Tibial nerve (tissue), 4 donors: ENCODE data around the gene CAMKK2. TPM values are rescaled to one million over a fixed set of nuclear protein-coding genes. Genes with fewer than 3 reads are reported as not detected.

Source experiments
- DNase-seq, 2 donors: peaks; one replicate each; pipeline ENCODE4 v3.0.0-alpha.2; 2019; ENCODE audit warnings: low spot score in 2 of 2
- H3K27ac ChIP-seq, 4 donors: fragments of 200-600 bp; sonication (generic) in 3 of 4; one replicate each; pipeline ENCODE4 v1.5.1; 2017 to 2019; ENCODE audit warnings: mild to moderate bottlenecking in 1 of 4
- H3K27me3 ChIP-seq, 2 donors: fragments of 200-600 bp; sonication (generic) in 1 of 2; one replicate each; pipeline versions ENCODE4 v1.5.1 to v1.6.0; 2017 to 2019
- H3K36me3 ChIP-seq, 3 donors: fragments of 200-600 bp; sonication (generic); one replicate each; pipeline ENCODE4 v1.5.1; 2018 to 2019
- H3K4me1 ChIP-seq, 4 donors: fragments of 200-600 bp; sonication (generic) in 3 of 4; one replicate each; pipeline ENCODE4 v1.5.1; 2017 to 2019
- H3K4me3 ChIP-seq, 4 donors: fragments of 200-600 bp; sonication (generic) in 3 of 4; one replicate each; pipeline ENCODE4 v1.5.1; 2017 to 2019; ENCODE audit warnings: mild to moderate bottlenecking in 1 of 4, moderate library complexity in 1 of 4
- H3K9me3 ChIP-seq, 4 donors: fragments of 200-600 bp; sonication (generic) in 3 of 4; one replicate each; pipeline ENCODE4 v1.5.1; 2017 to 2019
- CTCF ChIP-seq, 5 experiments: fragments of 200-600 bp in 3 of 5; fragments of 450-650 bp in 2 of 5; sonication (generic) in 3 of 5; IDR thresholded peaks; one replicate each; pipeline ENCODE4 v1.5.1; 2016 to 2019; ENCODE audit warnings: antibody characterized with exemption in 5 of 5, mild to moderate bottlenecking in 3 of 5, moderate library complexity in 2 of 5
- EP300 ChIP-seq, 2 donors: sonication (generic); formaldehyde crosslinking; IDR thresholded peaks; one replicate each; pipeline ENCODE4 v1.6.1; 2017; ENCODE audit warnings: antibody characterized with exemption in 2 of 2, mild to moderate bottlenecking in 1 of 2
- POLR2A ChIP-seq, 2 donors: fragments of 450-650 bp; IDR thresholded peaks; one replicate each; pipeline ENCODE4 v1.6.1; 2017; ENCODE audit warnings: antibody characterized with exemption in 2 of 2, mild to moderate bottlenecking in 2 of 2, moderate library complexity in 2 of 2
- WGBS, 2 donors: methylation state at CpG; one replicate each; pipeline ENCODE4 v1.1.5; 2018; 5-methylcytosine and 5-hydroxymethylcytosine counted together
- total RNA-seq, 4 donors: library from RNA; depleted of rRNA; stranded (reverse); fragments of >200 nt; gene quantifications; one replicate each; pipeline ENCODE4 v1.1.0, GENCODE V29; 2016

The CAMKK2 gene
- total RNA-seq, result 10 to 100 TPM; 31.0 to 39.9 (median 32.9) TPM

GRCh38 chr12:121296618-121297434 lies at the start of gene CAMKK2:
Gene CAMKK2, minus strand, starts transcription at chr12:121296709. Its CDS starts 22,183 bp downstream, at chr12:121274526.
- Histone ChIP-seq H3K4me1 (peaks cover 0 to 30% (median 21%) of the 10 kb centered on the region in 4 donors), H3K27ac (peak within 1 kb of the TSS; percentile 73 to 94 (median 90)), H3K27me3 (no peaks in the 10 kb centered on the region), H3K36me3 (peaks cover 0 to 12% (median 0%) of the 10 kb centered on the region in 3 donors), H3K9me3 (no peaks in the 10 kb centered on the region), H3K4me3 (peak within 1 kb of the TSS; percentile 90 to 100 (median 96))
- TF ChIP-seq POLR2A (IDR thresholded peaks at IDR 0.05) (peak in 1 of 2 donors; percentile 50), CTCF (IDR thresholded peaks at IDR 0.05) (peak in 2 of 5 experiments; percentile 15 to 19), EP300 (IDR thresholded peaks at IDR 0.05) (peak in 1 of 2 donors; percentile 70)
- DNase-seq, result peak; percentile 63
- 1% methylated on average over 54 to 55 of the region's 104 CpGs for WGBS, 2 donors

GRCh38 chr12:121345151-121345815 lies 48.8 kb upstream of the CAMKK2 start:
- Histone ChIP-seq H3K9me3 (no peaks in the 10 kb centered on the region), H3K4me3 (no peak overlapping the region), H3K27ac (peak overlapping the region in 2 of 4 donors; percentile 9 to 34), H3K27me3 (no peaks in the 10 kb centered on the region), H3K36me3 (peaks cover 0 to 61% (median 22%) of the 10 kb centered on the region in 3 donors), H3K4me1 (peaks cover 0 to 31% (median 0%) of the 10 kb centered on the region in 4 donors)
- TF ChIP-seq EP300 (IDR thresholded peaks at IDR 0.05) (no peak), POLR2A (IDR thresholded peaks at IDR 0.05) (no peak)
- WGBS, 2 donors, result 43 to 51% methylated on average over 4 of the region's 4 CpGs
- DNase-seq, result no peak

- no peak for TF ChIP-seq CTCF (IDR thresholded peaks at IDR 0.05)
- TF ChIP-seq EP300 (IDR thresholded peaks at IDR 0.05), result no peak
- TF ChIP-seq POLR2A (IDR thresholded peaks at IDR 0.05), result no peak
- WGBS, 2 donors, result 75 to 80% methylated on average over 3 of the region's 3 CpGs
- Histone ChIP-seq H3K9me3 (no peaks in the 10 kb centered on the region), H3K27ac (peak overlapping the region in 1 of 4 donors; percentile 34), H3K36me3 (peaks cover 0 to 67% (median 22%) of the 10 kb centered on the region in 3 donors), H3K4me3 (no peak overlapping the region), H3K27me3 (no peaks in the 10 kb centered on the region), H3K4me1 (peaks cover 0 to 23% (median 0%) of the 10 kb centered on the region in 4 donors)
- no peak for DNase-seq
Measured at GRCh38 chr12:121344506-121344905, 48.0 kb upstream of the CAMKK2 start.

- H3K4me1 ChIP-seq, result peaks cover 0 to 4% (median 0%) of the 10 kb centered on the region in 4 donors
- H3K27ac ChIP-seq, result no peak overlapping the region
- H3K36me3 ChIP-seq, result peaks cover 0 to 93% (median 11%) of the 10 kb centered on the region in 3 donors
- WGBS, 2 donors, result 96 to 97% methylated on average over 4 of the region's 4 CpGs
- no peak overlapping the region for H3K4me3 ChIP-seq
- no peaks in the 10 kb centered on the region for H3K9me3 ChIP-seq
- no peak for DNase-seq
- no peaks in the 10 kb centered on the region for H3K27me3 ChIP-seq
- TF ChIP-seq EP300 (IDR thresholded peaks at IDR 0.05) (no peak), POLR2A (IDR thresholded peaks at IDR 0.05) (no peak), CTCF (IDR thresholded peaks at IDR 0.05) (no peak)
Measured at GRCh38 chr12:121337416-121337815, 40.9 kb upstream of the CAMKK2 start.

- DNase-seq, result peak in 1 of 2 donors; percentile 28
- Histone ChIP-seq H3K27me3 (no peaks in the 10 kb centered on the region), H3K4me1 (peaks cover 0 to 4% (median 0%) of the 10 kb centered on the region in 4 donors), H3K4me3 (no peak overlapping the region), H3K9me3 (no peaks in the 10 kb centered on the region), H3K36me3 (peaks cover 0 to 93% (median under 1%) of the 10 kb centered on the region in 3 donors), H3K27ac (no peak overlapping the region)
- WGBS, 2 donors, result 63 to 65% methylated on average over 8 of the region's 8 CpGs
- TF ChIP-seq EP300 (IDR thresholded peaks at IDR 0.05) (no peak), POLR2A (IDR thresholded peaks at IDR 0.05) (no peak), CTCF (IDR thresholded peaks at IDR 0.05) (peak; percentile 75 to 90 (median 80))
Measured at GRCh38 chr12:121334513-121335343, 38.2 kb upstream of the CAMKK2 start.
